GM12892 (cell line): ENCODE data around the gene SLC16A3.

Source experiments
- POLR2A ChIP-seq: IDR thresholded peaks from 2 replicates; pipeline ENCODE4 v1.6.1; 2011; ENCODE audit warnings: low read depth, low read length, control low read depth
- POLR2AphosphoS5 ChIP-seq: IDR thresholded peaks from 2 replicates; pipeline ENCODE4 v1.6.1; 2011; ENCODE audit warnings: low read depth, low read length, control low read depth
- TAF1 ChIP-seq: IDR thresholded peaks from 2 replicates; pipeline ENCODE4 v1.6.1; 2011; ENCODE audit warnings: low read depth, mild to moderate bottlenecking, control low read depth, low read length, borderline replicate concordance

- TF ChIP-seq TAF1 (no peak), POLR2A (peak; percentile 41; the same call in 1 of the 2 replicates), POLR2AphosphoS5 (0 out of 2 replicates have a peak, but pooled peaks have one; percentile 48)
These were observed 33.5 kb downstream of the SLC16A3 start for GRCh38 chr17:82262344-82262743.
